ENCODE results near the gene IPMK.

The IPMK gene

DNA sequence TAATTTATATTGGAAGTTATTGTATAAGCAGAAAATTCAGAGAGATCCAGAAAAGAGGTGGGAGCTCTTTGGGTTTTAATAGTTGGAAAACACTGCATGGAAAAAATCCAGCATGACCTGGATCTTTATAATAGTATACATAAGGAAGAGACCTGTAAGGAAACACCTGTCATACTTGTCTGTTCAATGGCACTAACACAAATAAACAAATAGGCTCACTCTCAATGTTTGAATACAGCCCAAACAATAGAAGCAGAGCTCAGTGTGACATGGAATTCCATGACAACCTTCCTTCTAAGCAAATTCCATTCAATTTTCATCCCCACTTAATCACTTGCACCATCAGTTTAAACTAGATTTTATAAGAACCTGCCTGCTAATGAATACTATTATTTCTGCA is 33.0 kb upstream of the IPMK start:
- TF ChIP-seq, protein P1, sequence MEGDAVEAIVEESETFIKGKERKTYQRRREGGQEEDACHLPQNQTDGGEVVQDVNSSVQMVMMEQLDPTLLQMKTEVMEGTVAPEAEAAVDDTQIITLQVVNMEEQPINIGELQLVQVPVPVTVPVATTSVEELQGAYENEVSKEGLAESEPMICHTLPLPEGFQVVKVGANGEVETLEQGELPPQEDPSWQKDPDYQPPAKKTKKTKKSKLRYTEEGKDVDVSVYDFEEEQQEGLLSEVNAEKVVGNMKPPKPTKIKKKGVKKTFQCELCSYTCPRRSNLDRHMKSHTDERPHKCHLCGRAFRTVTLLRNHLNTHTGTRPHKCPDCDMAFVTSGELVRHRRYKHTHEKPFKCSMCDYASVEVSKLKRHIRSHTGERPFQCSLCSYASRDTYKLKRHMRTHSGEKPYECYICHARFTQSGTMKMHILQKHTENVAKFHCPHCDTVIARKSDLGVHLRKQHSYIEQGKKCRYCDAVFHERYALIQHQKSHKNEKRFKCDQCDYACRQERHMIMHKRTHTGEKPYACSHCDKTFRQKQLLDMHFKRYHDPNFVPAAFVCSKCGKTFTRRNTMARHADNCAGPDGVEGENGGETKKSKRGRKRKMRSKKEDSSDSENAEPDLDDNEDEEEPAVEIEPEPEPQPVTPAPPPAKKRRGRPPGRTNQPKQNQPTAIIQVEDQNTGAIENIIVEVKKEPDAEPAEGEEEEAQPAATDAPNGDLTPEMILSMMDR (IDR thresholded peaks at IDR 0.05) = no peak

DNA sequence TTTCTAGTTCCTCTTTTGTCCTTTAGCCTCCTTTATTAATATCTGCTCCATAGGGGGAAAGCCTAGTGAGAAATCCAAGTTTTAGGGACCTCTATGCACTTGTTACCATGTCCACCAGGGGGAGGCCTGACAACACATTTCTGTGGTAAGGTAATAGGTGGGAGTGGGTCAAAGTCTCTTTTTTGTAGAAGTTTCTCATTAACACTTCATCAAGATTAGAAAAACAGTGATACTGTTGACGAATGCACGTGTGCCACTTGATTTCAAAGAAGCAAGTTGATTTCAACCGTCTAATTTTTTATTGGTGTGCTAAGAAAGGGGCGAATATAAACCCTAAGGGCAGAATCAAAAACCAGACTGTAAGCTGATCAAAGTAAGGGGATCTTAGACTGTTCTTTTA is 31.9 kb upstream of the IPMK start:
- TF ChIP-seq, protein P1 (IDR thresholded peaks at IDR 0.05) = peak; percentile 90

DNA sequence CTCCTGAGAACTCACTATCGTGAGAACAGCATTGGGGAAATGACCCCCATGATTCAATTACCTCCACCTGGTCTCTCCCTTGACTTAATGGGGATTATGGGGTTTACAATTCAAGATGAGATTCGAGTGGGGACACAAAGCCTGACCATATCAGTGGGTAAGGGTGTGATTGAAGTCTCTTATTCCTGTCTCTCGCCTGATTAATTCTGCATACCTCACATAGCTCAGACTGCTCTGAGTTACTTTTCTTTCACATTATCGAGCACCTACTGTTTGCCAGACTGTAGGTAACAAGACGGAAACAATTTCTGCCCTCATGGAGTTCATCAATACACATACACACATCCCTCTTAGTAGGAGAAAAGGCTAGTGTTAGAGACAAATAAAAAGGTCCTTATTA is 26.3 kb upstream of the IPMK start:
- TF ChIP-seq, protein P1 (IDR thresholded peaks at IDR 0.05) = no peak

DNA sequence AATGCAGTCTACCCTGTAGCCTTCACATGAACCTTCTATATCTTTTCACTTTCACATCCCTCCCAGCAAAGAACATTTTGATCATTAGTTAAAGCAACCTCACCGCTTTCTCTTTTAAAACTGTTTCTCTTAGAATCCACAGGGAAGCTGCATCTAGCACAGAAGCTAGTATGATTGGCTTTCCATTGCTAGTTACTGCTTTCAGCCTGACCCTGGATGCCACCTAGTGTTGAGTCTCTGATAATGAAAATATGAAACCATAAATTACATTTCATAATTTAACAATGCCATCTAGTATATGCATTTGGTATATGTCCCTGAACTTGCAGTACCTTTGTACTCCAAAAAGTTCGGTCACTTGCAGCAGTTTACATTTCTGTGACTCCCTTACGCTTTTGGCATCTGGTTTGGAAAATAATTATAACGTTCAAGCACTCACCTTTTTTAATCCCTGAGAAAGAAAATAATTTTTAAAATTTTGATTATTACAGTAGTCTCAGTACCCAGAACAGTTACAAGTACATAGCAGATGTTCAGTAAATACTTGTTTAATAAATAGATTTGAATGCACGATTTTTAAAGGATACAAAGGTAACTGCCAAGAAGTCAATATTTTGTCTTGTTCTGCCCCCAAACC is 24.0 kb upstream of the IPMK start:
- TF ChIP-seq, protein P1 (IDR thresholded peaks at IDR 0.05) = peak; percentile 78

DNA sequence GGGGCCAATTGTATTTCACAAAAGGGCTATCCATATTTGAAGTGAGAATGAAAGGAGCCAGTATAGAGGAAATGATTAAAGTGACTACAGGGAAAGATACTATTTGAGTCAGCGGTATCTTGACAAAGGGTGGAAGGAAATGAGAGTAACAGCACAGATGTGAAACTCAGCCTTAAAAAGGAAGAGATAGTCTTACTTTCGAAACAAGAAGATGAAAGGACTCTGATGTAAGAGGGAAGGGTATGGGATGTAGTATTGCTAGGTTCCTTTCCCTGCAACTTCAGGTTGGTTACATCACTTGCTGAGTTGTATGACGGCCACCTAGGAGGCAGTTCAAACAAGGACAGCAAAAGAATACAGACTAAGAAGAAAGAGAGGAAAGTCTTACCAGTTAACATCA is 14.9 kb upstream of the IPMK start:
- TF ChIP-seq, protein P1 (IDR thresholded peaks at IDR 0.05) = no peak

DNA sequence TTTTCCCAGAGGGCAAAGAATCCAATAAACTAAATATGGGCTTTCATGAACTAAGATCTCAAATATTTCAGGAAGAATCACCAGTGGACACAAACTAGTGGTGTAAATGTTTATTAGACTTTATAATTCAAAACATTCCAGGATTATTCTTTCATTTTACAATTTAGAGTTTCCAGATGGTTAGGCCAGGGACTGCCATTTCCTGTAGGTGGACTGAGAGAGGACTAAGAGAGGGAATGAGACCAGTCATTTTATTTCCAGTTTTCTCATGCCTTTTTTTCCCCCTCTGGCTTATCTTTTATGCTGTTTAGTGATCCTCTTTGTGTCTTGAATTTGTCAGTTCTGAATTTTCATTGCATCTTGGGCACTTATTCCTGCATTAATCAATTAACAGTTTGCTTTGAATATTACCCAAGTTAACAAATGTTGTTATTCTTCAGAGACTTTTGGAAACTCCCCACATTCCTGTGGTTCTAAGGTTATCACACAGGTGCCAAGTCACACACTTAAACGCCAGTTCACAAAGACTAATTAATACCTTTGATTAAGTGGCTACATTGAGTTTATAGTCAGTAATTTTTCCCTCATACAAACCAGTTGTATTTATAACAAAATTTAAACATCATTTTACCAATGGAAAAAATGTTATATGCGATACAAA is 13.5 kb upstream of the IPMK start:
- TF ChIP-seq, protein P1 (IDR thresholded peaks at IDR 0.05) = no peak

DNA sequence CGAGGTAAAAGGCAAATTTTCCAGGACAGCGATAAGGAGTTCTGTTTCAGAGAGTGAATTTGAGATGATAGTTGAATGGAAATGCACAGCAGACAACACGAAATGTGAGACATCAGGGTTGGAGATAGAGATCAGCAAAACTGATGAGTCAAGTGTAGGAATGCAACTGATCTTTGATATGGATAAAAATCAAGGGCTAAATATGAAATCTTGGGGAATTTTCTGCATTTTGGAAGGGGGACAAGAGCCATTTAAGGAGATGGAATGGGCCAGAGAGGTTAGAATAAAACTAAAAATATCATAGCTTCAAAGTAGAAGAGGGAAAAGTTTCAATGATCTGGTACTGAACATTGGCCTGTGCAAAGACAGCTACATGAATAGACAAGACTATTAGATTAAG is 12.8 kb upstream of the IPMK start:
- TF ChIP-seq, protein P1 (IDR thresholded peaks at IDR 0.05) = no peak

All from LNCAP (cell line).